Erythroblast (primary cell): ENCODE results near the gene CENATAC.

Experiments
- GATA1 ChIP-seq: IDR thresholded peaks from 2 replicates; pipeline ENCODE4 v1.6.1; 2011; ENCODE audit warnings: low read depth, mild to moderate bottlenecking, control low read depth, low read length, moderate library complexity
- POLR2A ChIP-seq: IDR thresholded peaks from 2 replicates; pipeline ENCODE4 v1.6.1; 2011; ENCODE audit warnings: mild to moderate bottlenecking, low read length

- TF ChIP-seq POLR2A (no peak), GATA1 (no peak)
These were observed 67.4 kb downstream of the CENATAC start for GRCh38 chr11:119065369-119065768.
